Left colon (tissue), 2 donors: ENCODE results near the gene SETD7. TPM values are rescaled to one million over a fixed set of nuclear protein-coding genes. Genes with fewer than 3 reads are reported as not detected.

Source experiments
- ATAC-seq: fragments of 200-7000 bp; cut with Tn5 transposase; one replicate; pipeline ENCODE4 v1.9.1; 2020; ENCODE audit warnings: mild to moderate bottlenecking, moderate library complexity
- DNase-seq, 2 donors: peaks; one replicate each; pipeline ENCODE4 v3.0.0-alpha.2; 2020
- intact Hi-C, 2 donors: fragments of 100-400 bp; cut with DNase I in 1 of 2; cut with micrococcal nuclease in 1 of 2; formaldehyde crosslinking; loops; one replicate each; pipeline versions ENCODE4 v1.11.2 to v1.14.0; 2022; cut with DNase I, micrococcal nuclease
- long read RNA-seq: library from polyadenylated mRNA; unstranded; transcript quantifications from one replicate; pipeline ENCODE4 v2.0.0, GENCODE V29; 2021
- total RNA-seq, 2 donors: library from RNA; stranded (reverse); fragmentation: NEBNext Ultra II Directional; extraction: Animal tissue kit (Norgen Biotek cat#: 25700); gene quantifications; one replicate each; pipeline ENCODE4 v1.2.1, GENCODE V29; 2021
- donor health status: DM: no; HTN: no; CAD: no.
- donor health status: DM: yes; HTN: yes; CAD: no.

SETD7 gene
- total RNA-seq = 10 to 100 TPM; 17.6 to 23.8 TPM
- long read RNA-seq, full-length matches to known transcripts = 3 of 14 reads
- long read RNA-seq, partial matches to known transcripts = 0 of 14 reads
- long read RNA-seq, other reads (novel, unspliced or antisense) = 11 of 14 reads

GRCh38 chr4:139556071-139556723 is at the start of gene SETD7:
Gene SETD7 (minus strand): TSS chr4:139556219. CDS start chr4:139556137, 82 bp downstream.
- intact Hi-C loops = loop anchor here in 1 of 2 donors (10.0 kb wide), 1 partner anchor 101 kb away; the partner anchor contains the start of gene RAB33B
- ATAC-seq (peak; percentile 66), DNase-seq (peak; percentile 80 to 81)

- no peak for DNase-seq
- no peak for ATAC-seq
- intact Hi-C loops = loop anchor here in 1 of 2 donors (10.0 kb wide), 1 partner anchor 49 kb away; no protein-coding TSS in a partner anchor
These were observed 49.5 kb upstream of the SETD7 start for GRCh38 chr4:139605516-139605915.

- intact Hi-C loops = loop anchor here in 1 of 2 donors (10.0 kb wide), 1 partner anchor 51 kb away; no protein-coding TSS in a partner anchor
- ATAC-seq (peak; percentile 64), DNase-seq (peak in 1 of 2 donors; percentile 17)
These were observed 47.8 kb upstream of the SETD7 start for GRCh38 chr4:139603576-139604410.

GRCh38 chr4:139602776-139603360 is 46.8 kb upstream of the SETD7 start:
- intact Hi-C loops = loop anchor here in 1 of 2 donors (10.0 kb wide), 1 partner anchor 52 kb away; no protein-coding TSS in a partner anchor
- no peak for DNase-seq
- no peak for ATAC-seq

DNA sequence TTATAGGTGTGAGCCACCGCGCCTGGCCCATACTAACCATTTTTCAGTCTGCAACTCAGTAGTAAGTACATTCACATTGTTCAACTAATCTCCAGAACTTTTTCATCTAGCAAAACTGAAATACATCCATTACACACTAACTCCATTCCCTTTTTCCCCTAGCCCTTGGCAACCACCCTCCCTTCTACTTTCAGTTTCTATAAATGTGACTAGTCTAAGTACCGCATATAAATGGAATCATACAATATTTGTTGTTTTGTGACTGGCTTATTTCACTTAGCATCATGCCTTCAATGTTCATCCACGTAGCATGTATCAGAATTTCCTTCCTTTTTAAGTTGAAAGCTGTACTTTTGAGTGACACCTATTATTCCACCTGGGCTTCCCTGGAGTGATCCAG is 44.6 kb upstream of the SETD7 start:
- DNase-seq (no peak), ATAC-seq (no peak)
- intact Hi-C loops = loop anchor here in 1 of 2 donors (10.0 kb wide), 1 partner anchor 54 kb away; no protein-coding TSS in a partner anchor

DNA sequence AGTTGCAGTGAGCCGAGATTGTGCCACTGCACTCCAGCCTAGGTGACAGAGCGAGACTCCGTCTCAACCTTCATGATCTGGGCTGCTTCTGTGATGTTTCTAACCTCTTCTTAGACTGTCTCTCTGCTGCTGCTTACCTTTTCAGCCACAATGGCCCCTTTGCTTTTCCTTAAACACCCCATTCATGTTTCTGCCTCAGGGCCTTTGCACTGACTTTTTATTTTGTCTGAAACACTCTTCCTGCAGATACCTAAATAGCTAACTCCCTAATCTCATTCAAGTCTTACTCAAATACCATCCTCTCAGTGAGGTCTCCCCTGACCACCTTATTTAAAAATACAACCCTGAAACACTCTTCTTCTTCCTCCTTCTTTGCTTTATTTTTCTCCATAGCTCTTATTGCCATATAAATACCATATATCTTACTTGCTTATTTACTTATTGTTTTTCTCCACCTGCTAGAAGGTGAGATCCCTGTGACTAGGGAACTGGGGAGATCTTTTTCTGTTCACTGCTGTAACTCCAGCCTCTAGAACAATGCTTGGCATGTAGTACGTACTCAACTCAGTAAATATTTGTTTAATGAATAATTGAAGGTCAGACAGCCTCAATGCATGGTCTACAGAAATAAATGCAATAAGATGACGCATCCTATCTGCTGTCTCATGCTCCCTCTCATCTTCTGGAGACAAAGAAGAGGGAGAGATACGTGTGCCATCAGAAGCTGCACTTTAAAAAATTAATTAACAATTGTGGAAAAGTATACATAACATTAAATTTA is 43.8 kb upstream of the SETD7 start:
- intact Hi-C loops = loop anchor here in 1 of 2 donors (10.0 kb wide), 1 partner anchor 55 kb away; no protein-coding TSS in a partner anchor
- no peak for DNase-seq
- no peak for ATAC-seq

GRCh38 chr4:139599076-139599475 is 43.1 kb upstream of the SETD7 start:
- intact Hi-C loops = no loop called here

DNA sequence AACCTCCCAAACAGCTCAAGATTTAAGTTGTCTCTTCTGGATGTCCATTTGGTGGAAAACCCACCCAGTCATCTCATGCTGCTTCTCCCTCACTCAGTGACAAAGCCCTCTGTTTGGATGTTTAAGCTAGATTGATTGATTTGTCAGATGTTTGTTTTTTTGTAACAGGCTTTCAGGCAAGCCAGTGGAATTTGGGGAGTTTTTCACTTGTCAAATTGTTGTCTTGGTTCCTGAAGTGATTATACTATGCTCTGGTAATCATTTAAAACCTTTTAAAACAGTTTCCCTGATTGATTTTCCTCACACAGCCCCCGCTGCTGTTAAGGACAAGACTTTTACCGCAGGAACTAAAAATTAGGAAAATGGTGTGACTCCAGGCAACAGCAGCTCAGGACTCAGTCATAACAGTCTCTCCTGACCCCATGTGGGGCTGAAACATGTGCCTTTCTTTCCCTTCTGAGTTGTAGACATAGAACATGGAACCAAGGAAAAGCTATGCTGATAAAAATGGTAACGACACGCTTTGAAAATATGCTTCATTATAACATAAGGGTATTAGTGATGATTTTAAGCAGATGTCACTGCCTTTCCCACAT is 40.8 kb upstream of the SETD7 start:
- intact Hi-C loops = no loop called here
- no peak for ATAC-seq
- DNase-seq = no peak

More at GRCh38 chr4:139599076-139599475, 43.1 kb upstream of the SETD7 start:
- ATAC-seq (no peak), DNase-seq (no peak)

- intact Hi-C loops = no loop called here
- DNase-seq (no peak), ATAC-seq (no peak)
These were observed 40.1 kb upstream of the SETD7 start for GRCh38 chr4:139596034-139596683.

GRCh38 chr4:139594591-139595185 is 38.7 kb upstream of the SETD7 start:
- intact Hi-C loops = no loop called here
- DNase-seq (no peak), ATAC-seq (no peak)

GRCh38 chr4:139593091-139593564 is 37.1 kb upstream of the SETD7 start:
- intact Hi-C loops = no loop called here
- ATAC-seq (no peak), DNase-seq (no peak)

GRCh38 chr4:139589336-139590018 is 33.5 kb upstream of the SETD7 start:
- DNase-seq (no peak), ATAC-seq (no peak)
- intact Hi-C loops = no loop called here

DNA sequence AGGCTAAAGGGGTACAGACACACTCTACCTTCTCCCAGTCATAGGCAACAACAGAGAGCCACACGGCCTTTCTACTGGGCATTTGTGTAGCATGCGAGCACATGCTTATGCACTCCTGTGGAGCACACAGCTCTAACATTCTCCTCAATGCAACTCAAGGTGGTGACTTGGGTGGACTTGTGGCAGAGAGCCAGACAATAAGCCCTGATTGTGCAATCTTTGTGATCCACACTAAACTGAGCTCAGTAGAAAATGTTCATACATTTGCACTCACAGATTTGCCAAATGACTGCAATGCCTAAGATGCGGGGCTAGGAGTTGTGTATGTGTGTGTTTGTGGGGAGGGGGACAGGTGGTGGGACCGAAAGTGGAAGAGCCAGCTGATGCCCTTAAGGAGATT is 31.4 kb upstream of the SETD7 start:
- intact Hi-C loops = no loop called here
- DNase-seq (no peak), ATAC-seq (no peak)

GRCh38 chr4:139585473-139585872 is 29.5 kb upstream of the SETD7 start:
- intact Hi-C loops = no loop called here
- ATAC-seq = no peak
- DNase-seq = no peak

- intact Hi-C loops = no loop called here
- no peak for ATAC-seq
- no peak for DNase-seq
These were observed 28.8 kb upstream of the SETD7 start for GRCh38 chr4:139584784-139585183.

- DNase-seq (no peak), ATAC-seq (no peak)
- intact Hi-C loops = no loop called here
These were observed 28.0 kb upstream of the SETD7 start for GRCh38 chr4:139584013-139584412.
